Gastroesophageal sphincter (tissue), 4 donors: ENCODE measurements around the gene ABCE1. TPM values are rescaled to one million over a fixed set of nuclear protein-coding genes. Genes with fewer than 3 reads are reported as not detected.

Source experiments
- ATAC-seq: fragments of 150-250 bp; one replicate; pipeline ENCODE4 v1.9.1; 2016; ENCODE audit warnings: mild to moderate bottlenecking, moderate library complexity
- H3K27ac ChIP-seq, 4 donors: fragments of 200-600 bp; sonication (generic) in 3 of 4; 1 replicate in 3 of 4; 2 replicates in 1 of 4; pipeline ENCODE4 v1.5.1; 2016 to 2019
- H3K27me3 ChIP-seq: fragments of 200-600 bp; sonication (generic); one replicate; pipeline ENCODE4 v1.5.1; 2019
- H3K36me3 ChIP-seq, 2 donors: fragments of 200-600 bp; sonication (generic); one replicate each; pipeline ENCODE4 v1.5.1; 2019; ENCODE audit warnings: control low read depth in 1 of 2
- H3K4me1 ChIP-seq, 3 donors: fragments of 200-600 bp; sonication (generic); 1 replicate in 2 of 3; 2 replicates in 1 of 3; pipeline ENCODE4 v1.5.1; 2016 to 2019; ENCODE audit warnings: control low read depth in 2 of 3
- H3K4me3 ChIP-seq, 2 donors: fragments of 200-600 bp; sonication (generic); one replicate each; pipeline ENCODE4 v1.5.1; 2019; ENCODE audit warnings: mild to moderate bottlenecking in 1 of 2, moderate library complexity in 1 of 2
- H3K9me3 ChIP-seq, 3 donors: fragments of 200-600 bp; sonication (generic); one replicate each; pipeline ENCODE4 v1.5.1; 2017 to 2019; ENCODE audit warnings: control low read depth in 2 of 3
- EP300 ChIP-seq: sonication (generic); formaldehyde crosslinking; IDR thresholded peaks from one replicate; pipeline ENCODE4 v1.6.1; 2017; ENCODE audit warnings: antibody characterized with exemption, mild to moderate bottlenecking
- POLR2A ChIP-seq, 2 donors: fragments of 450-650 bp; IDR thresholded peaks; one replicate each; pipeline ENCODE4 v1.6.1; 2017; ENCODE audit warnings: antibody characterized with exemption in 2 of 2, mild to moderate bottlenecking in 2 of 2, moderate library complexity in 1 of 2
- POLR2AphosphoS5 ChIP-seq: sonication (generic); formaldehyde crosslinking; IDR thresholded peaks from one replicate; pipeline ENCODE4 v1.6.1; 2017; ENCODE audit warnings: antibody characterized with exemption
- WGBS, 2 donors: methylation state at CpG; one replicate each; pipeline ENCODE4 v1.1.5; 2018; ENCODE audit warnings: low coverage in 1 of 2; 5-methylcytosine and 5-hydroxymethylcytosine counted together
- total RNA-seq, 4 donors: library from RNA; depleted of rRNA; stranded (reverse); fragments of >200 nt; gene quantifications; one replicate each; pipeline ENCODE4 v1.1.0, GENCODE V29; 2016
- TF ChIP-seq, protein P1 (sequence below), 4 experiments: fragments of 200-600 bp in 2 of 4; fragments of 450-650 bp in 2 of 4; sonication (generic) in 1 of 4; IDR thresholded peaks; one replicate each; pipeline ENCODE4 v1.5.1; 2017 to 2019; ENCODE audit warnings: antibody characterized with exemption in 4 of 4, mild to moderate bottlenecking in 2 of 4, moderate library complexity in 2 of 4

ABCE1 gene
- total RNA-seq, 4 donors from 2014 or later, result 32.4 to 74.9 (median 43.7) TPM

DNA sequence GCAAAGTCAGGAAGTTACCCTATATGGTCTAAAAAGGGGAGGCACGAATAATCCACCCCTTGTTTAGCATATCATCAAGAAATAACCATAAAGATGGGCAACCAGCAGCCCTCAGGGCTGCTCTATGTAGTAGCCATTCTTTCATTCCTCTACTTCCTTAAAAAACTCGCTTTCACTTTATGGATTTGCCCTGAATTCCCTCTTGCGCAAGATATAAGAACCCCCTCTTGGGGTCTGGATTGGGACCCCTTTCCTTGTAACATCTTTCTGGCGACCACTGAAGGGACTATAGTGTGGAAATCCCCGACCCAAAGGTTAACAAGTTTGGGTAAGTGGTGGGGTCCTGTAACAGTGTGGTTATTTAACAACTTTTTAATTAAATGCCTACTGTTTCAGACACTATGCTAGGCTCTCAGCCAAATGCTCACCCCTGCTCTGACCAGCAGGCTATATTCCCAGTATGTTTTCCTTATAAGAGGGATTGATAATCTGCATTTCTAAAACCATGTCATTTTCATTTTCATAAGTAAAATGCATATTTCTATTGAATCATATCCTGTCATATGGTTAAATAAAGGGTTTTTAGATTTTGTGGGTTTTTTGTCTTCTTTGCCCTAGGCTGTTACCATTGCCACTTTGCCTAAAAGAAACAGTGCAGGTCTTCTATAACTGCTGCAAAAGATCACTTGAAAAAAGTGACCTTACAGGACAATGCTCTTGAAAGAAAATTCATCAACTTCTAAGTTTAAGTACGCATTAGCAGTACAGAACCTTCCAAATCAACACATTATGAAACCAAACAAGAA lies 41.6 kb upstream of the ABCE1 start:
- WGBS, 2 donors, result 80 to 95% methylated on average over 4 to 6 of the region's 6 CpGs
- Histone ChIP-seq H3K36me3 (no peaks in the 10 kb centered on the region), H3K27ac (no peak overlapping the region), H3K27me3 (no peaks in the 10 kb centered on the region), H3K4me3 (no peak overlapping the region), H3K4me1 (no peaks in the 10 kb centered on the region), H3K9me3 (no peaks in the 10 kb centered on the region)
- TF ChIP-seq EP300 (no peak), POLR2AphosphoS5 (no peak), POLR2A (IDR thresholded peaks at IDR 0.05) (no peak)
- TF ChIP-seq, protein P1, sequence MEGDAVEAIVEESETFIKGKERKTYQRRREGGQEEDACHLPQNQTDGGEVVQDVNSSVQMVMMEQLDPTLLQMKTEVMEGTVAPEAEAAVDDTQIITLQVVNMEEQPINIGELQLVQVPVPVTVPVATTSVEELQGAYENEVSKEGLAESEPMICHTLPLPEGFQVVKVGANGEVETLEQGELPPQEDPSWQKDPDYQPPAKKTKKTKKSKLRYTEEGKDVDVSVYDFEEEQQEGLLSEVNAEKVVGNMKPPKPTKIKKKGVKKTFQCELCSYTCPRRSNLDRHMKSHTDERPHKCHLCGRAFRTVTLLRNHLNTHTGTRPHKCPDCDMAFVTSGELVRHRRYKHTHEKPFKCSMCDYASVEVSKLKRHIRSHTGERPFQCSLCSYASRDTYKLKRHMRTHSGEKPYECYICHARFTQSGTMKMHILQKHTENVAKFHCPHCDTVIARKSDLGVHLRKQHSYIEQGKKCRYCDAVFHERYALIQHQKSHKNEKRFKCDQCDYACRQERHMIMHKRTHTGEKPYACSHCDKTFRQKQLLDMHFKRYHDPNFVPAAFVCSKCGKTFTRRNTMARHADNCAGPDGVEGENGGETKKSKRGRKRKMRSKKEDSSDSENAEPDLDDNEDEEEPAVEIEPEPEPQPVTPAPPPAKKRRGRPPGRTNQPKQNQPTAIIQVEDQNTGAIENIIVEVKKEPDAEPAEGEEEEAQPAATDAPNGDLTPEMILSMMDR (IDR thresholded peaks at IDR 0.05), result no peak
- no peak for ATAC-seq

DNA sequence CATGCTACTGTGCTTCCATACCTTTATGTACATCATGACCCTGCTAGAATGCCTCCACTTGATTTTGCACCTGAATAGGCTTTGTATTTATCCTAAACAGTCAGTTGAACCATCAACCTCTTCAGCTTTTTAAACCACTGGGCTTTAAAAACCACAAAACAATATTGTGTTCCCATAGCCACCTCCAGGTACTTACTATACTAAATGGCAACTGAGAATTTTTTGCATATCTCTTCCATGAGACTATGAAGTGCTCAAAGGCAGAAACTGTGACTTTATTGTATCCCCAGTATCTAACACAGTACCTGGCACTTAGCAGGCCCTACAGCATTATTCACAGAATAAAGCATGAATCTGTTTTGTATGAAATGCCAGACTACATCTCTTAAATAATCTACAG lies 39.9 kb upstream of the ABCE1 start:
- no peak for TF ChIP-seq POLR2A (IDR thresholded peaks at IDR 0.05)
- no peak for TF ChIP-seq POLR2AphosphoS5
- Histone ChIP-seq H3K9me3 (no peaks in the 10 kb centered on the region), H3K27ac (no peak overlapping the region), H3K4me1 (no peaks in the 10 kb centered on the region), H3K4me3 (no peak overlapping the region), H3K36me3 (peaks cover 0 to 4% of the 10 kb centered on the region in 2 donors), H3K27me3 (no peaks in the 10 kb centered on the region)
- no peak for ATAC-seq

DNA sequence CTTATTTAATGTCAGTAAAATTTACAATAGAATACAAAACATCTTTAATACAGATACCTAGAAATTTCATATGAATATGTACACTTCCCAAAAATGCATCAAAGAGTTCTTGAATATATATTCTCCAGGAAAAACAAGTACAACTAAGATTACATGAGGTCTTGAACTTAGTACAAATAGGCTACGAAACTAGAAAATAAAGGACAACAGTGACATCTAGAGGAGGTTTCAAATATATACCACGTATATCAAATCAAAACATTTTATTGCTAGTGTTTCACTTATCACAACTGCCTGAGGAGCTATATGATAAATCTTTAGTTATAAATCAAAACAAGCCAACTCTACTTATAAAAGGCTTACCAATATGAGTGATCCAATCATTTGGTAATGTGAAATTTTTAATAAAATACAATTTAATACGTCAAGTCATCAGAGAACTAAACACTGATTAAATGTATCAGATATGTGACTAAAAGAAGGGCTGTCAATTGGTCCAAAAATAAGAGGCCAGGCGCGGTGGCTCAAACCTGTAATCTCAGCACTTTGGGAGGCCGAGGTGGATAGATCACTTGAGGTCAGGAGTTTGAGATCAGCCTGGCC lies 36.7 kb upstream of the ABCE1 start:
- ATAC-seq, result no peak
- no peak overlapping the region for H3K4me3 ChIP-seq
- 38 to 66% methylated on average over 6 of the region's 6 CpGs for WGBS, 2 donors
- no peaks in the 10 kb centered on the region for H3K9me3 ChIP-seq
- H3K27me3 ChIP-seq, result no peaks in the 10 kb centered on the region
- H3K27ac ChIP-seq, result no peak overlapping the region
- peaks cover 0 to 17% (median 0%) of the 10 kb centered on the region in 3 donors for H3K4me1 ChIP-seq
- TF ChIP-seq, protein P1 (IDR thresholded peaks at IDR 0.05), result peak; percentile 31 to 50 (median 40)
- TF ChIP-seq EP300, result no peak
- H3K36me3 ChIP-seq, result peaks cover 0 to 4% of the 10 kb centered on the region in 2 donors

DNA sequence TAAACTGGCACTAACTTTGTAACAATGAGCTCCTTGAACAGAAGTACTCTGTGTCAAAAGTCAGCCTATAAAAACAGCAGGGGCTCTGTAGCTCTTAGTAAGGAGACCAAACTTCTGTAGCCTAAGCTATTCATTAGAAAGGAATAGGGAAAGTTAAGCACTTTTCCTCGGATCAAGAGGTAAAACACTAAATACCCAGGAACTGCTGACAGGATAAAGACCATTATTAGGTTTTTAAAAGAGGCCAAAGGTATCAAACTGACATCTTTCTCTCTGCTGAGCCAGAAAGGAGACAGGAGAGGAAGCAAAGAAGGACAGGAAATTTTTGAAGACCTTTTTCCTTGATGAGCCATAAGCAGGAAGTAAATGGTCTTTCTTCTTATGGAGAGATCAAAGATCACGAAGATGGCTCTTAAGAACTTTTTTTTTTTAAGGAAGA lies 32.0 kb upstream of the ABCE1 start:
- Histone ChIP-seq H3K4me1 (peaks cover 0 to 19% (median 0%) of the 10 kb centered on the region in 3 donors), H3K36me3 (peaks cover 0 to 4% of the 10 kb centered on the region in 2 donors), H3K27ac (no peak overlapping the region), H3K27me3 (no peaks in the 10 kb centered on the region), H3K4me3 (no peak overlapping the region), H3K9me3 (no peaks in the 10 kb centered on the region)
- no peak for ATAC-seq
- WGBS, 2 donors, result 50 to 57% methylated on average over 2 of the region's 2 CpGs
- TF ChIP-seq EP300, result no peak
- no peak for TF ChIP-seq POLR2AphosphoS5
- TF ChIP-seq, protein P1 (IDR thresholded peaks at IDR 0.05), result no peak
- TF ChIP-seq POLR2A (IDR thresholded peaks at IDR 0.05), result no peak

DNA sequence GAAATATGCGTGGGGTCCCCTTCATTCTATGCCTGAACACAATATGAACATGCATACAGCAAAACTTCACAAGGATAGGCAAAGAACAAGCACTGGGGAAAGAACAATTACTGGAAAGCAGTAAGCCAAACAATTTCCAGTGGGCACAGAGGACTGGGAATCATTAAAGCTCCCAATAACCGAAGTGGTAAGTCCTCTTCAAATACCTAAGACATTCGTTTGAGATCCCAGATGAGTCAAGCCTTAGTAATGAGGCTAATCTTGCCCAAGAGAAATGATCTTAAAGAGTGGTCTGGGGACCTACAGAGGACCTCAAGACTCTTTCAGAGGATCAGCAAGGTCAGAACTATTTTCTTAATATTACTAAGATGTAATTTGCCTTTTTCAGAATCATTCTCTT lies 28.8 kb upstream of the ABCE1 start:
- 75 to 76% methylated on average over 3 of the region's 3 CpGs for WGBS, 2 donors
- Histone ChIP-seq H3K4me1 (peaks cover 0 to 19% (median 0%) of the 10 kb centered on the region in 3 donors), H3K4me3 (no peak overlapping the region), H3K9me3 (no peaks in the 10 kb centered on the region), H3K36me3 (no peaks in the 10 kb centered on the region), H3K27me3 (no peaks in the 10 kb centered on the region), H3K27ac (no peak overlapping the region)
- TF ChIP-seq EP300 (no peak), POLR2AphosphoS5 (no peak), POLR2A (IDR thresholded peaks at IDR 0.05) (no peak)
- TF ChIP-seq, protein P1 (IDR thresholded peaks at IDR 0.05), result no peak
- ATAC-seq, result no peak
